ENCODE measurements around the gene LPP.

DNA sequence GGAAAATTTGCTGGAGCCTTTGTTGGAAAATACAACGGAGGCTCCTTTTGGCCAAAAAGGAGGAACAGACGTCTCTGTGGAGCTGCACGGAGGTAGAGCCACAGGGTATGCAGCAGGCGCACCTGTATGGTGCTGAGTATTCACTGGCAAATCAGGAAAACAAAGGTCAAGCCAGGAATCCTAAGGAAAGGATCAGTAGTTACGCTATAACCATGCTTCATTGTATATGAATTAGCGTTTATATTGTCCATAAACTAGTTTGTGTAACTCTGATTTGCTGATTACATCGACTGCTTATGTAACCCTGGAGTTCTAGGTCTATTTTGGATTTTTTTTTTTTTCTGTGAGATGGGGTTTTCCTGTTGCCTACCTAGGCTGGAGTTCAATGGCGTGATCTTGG is 45.4 kb downstream of the LPP start:
- TF ChIP-seq, protein P1, sequence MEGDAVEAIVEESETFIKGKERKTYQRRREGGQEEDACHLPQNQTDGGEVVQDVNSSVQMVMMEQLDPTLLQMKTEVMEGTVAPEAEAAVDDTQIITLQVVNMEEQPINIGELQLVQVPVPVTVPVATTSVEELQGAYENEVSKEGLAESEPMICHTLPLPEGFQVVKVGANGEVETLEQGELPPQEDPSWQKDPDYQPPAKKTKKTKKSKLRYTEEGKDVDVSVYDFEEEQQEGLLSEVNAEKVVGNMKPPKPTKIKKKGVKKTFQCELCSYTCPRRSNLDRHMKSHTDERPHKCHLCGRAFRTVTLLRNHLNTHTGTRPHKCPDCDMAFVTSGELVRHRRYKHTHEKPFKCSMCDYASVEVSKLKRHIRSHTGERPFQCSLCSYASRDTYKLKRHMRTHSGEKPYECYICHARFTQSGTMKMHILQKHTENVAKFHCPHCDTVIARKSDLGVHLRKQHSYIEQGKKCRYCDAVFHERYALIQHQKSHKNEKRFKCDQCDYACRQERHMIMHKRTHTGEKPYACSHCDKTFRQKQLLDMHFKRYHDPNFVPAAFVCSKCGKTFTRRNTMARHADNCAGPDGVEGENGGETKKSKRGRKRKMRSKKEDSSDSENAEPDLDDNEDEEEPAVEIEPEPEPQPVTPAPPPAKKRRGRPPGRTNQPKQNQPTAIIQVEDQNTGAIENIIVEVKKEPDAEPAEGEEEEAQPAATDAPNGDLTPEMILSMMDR (conservative IDR thresholded peaks at IDR 0.05; ENCODE audit: low read depth, low read length): no peak
- TF ChIP-seq EZH2 (IDR thresholded peaks at IDR 0.05; ENCODE audit: low read length, unreplicated experiment) (no peak), EZH2phosphoT487 (IDR thresholded peaks at IDR 0.05; ENCODE audit: borderline replicate concordance, low read length) (no peak)

All from PC-3 (cell line).